SK-N-SH (cell line): ENCODE measurements around the gene PKIB.

ENCODE experiments used
- EZH2phosphoT487 ChIP-seq: fragments of 200-600 bp; sonication (generic); IDR thresholded peaks from 2 replicates; pipeline ENCODE4 v1.6.1; 2017; ENCODE audit warnings: low read depth, mixed run types, mild to moderate bottlenecking, antibody characterized with exemption, moderate library complexity, borderline replicate concordance
- FOXJ3 ChIP-seq: sonication (generic); formaldehyde crosslinking; IDR thresholded peaks from 2 replicates; pipeline ENCODE4 v1.5.1; 2020; ENCODE audit warnings: mild to moderate bottlenecking, missing genetic modification reagents
- POLR2AphosphoS5 ChIP-seq: IDR thresholded peaks from 2 replicates; pipeline ENCODE4 v1.6.1; 2012; ENCODE audit warnings: low read depth, low read length
- RAD21 ChIP-seq: IDR thresholded peaks from 2 replicates; pipeline ENCODE4 v1.6.1; 2012; ENCODE audit warnings: mild to moderate bottlenecking, low read length
- SMC3 ChIP-seq: IDR thresholded peaks from 2 replicates; pipeline ENCODE4 v1.6.1; 2012; ENCODE audit warnings: low read depth, low read length, improper control_type of control experiment
- TAF1 ChIP-seq: IDR thresholded peaks from 2 replicates; pipeline ENCODE4 v1.6.1; 2012; ENCODE audit warnings: low read depth, mild to moderate bottlenecking, low read length, moderate library complexity, borderline replicate concordance
- TCF12 ChIP-seq: IDR thresholded peaks from 2 replicates; pipeline ENCODE4 v1.4.0; 2012
- YY1 ChIP-seq: IDR thresholded peaks from 2 replicates; pipeline ENCODE4 v1.4.0; 2012; ENCODE audit warnings: low read depth, mild to moderate bottlenecking
- TF ChIP-seq, protein P1 (sequence below): fragments of 200-600 bp; sonication (generic); IDR thresholded peaks from 2 replicates; pipeline ENCODE4 v1.6.1; 2017; ENCODE audit warnings: antibody characterized with exemption, mild to moderate bottlenecking, moderate library complexity

DNA sequence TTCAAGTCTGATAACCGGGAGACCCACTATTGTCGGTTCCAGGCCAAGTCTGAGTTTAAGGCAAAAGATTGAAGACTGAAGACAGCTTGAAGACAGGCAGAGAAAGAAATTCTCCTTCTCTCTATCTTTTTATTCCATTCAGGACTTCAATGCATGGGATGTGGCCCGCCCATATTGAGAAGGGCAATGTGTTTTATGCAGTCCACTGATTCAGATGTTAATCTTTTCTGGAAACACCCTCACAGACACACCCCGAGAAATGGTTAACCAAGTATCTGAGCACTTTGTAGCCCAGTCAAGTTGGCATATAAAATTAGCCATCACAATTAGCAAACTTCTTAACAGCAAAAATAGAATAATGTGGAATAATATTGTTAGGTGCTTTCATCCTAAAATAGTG lies 93.9 kb downstream of the PKIB start:
- TF ChIP-seq EZH2phosphoT487 (no peak), TCF12 (no peak), SMC3 (no peak), TAF1 (no peak), RAD21 (no peak), YY1 (no peak), POLR2AphosphoS5 (no peak), FOXJ3 (CRISPR knock-in tag) (no peak)
- TF ChIP-seq, protein P1, sequence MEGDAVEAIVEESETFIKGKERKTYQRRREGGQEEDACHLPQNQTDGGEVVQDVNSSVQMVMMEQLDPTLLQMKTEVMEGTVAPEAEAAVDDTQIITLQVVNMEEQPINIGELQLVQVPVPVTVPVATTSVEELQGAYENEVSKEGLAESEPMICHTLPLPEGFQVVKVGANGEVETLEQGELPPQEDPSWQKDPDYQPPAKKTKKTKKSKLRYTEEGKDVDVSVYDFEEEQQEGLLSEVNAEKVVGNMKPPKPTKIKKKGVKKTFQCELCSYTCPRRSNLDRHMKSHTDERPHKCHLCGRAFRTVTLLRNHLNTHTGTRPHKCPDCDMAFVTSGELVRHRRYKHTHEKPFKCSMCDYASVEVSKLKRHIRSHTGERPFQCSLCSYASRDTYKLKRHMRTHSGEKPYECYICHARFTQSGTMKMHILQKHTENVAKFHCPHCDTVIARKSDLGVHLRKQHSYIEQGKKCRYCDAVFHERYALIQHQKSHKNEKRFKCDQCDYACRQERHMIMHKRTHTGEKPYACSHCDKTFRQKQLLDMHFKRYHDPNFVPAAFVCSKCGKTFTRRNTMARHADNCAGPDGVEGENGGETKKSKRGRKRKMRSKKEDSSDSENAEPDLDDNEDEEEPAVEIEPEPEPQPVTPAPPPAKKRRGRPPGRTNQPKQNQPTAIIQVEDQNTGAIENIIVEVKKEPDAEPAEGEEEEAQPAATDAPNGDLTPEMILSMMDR: no peak
